ENCODE measurements around the gene CPXM2. TPM values are rescaled to one million over a fixed set of nuclear protein-coding genes. Genes with fewer than 3 reads are reported as not detected.

CPXM2 gene
- total and polyA plus RNA-seq, 9 of the 15 experiments (the other 6 are each of a cell fraction or from before 2014, with no cell fraction given) = not detected

GRCh38 chr10:123786896-123787295 is 104.7 kb downstream of the CPXM2 start (continued):
- TF ChIP-seq, protein P1, sequence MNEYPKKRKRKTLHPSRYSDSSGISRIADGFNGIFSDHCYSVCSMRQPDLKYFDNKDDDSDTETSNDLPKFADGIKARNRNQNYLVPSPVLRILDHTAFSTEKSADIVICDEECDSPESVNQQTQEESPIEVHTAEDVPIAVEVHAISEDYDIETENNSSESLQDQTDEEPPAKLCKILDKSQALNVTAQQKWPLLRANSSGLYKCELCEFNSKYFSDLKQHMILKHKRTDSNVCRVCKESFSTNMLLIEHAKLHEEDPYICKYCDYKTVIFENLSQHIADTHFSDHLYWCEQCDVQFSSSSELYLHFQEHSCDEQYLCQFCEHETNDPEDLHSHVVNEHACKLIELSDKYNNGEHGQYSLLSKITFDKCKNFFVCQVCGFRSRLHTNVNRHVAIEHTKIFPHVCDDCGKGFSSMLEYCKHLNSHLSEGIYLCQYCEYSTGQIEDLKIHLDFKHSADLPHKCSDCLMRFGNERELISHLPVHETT (CRISPR knock-in tag; conservative IDR thresholded peaks at IDR 0.05 in 1 of 2, IDR thresholded peaks at IDR 0.05 in 1 of 2) = no peak
- no peak for TF ChIP-seq ZNF707 (CRISPR knock-in tag; conservative IDR thresholded peaks at IDR 0.05)
- no peak for TF ChIP-seq POU5F1 (IDR thresholded peaks at IDR 0.05; ENCODE audit: borderline replicate concordance, low read depth, low read length, partially characterized antibody)
- no peak for TF ChIP-seq ZNF511 (CRISPR knock-in tag; IDR thresholded peaks at IDR 0.05)
- no peak for TF ChIP-seq TBL1XR1 (IDR thresholded peaks at IDR 0.05; ENCODE audit: low read length in 2 of 2)
- TF ChIP-seq CREBBP (IDR thresholded peaks at IDR 0.05; ENCODE audit: low read depth, low read length) = no peak

GRCh38 chr10:123786306-123786705 is 105.3 kb downstream of the CPXM2 start:
- WGBS (ENCODE audit: insufficient coverage, low coverage, missing lambda C conversion rate) = 6% methylated on average over 6 of the region's 7 CpGs
- ATAC-seq (no peak), DNase-seq (ENCODE audit: extremely low read depth in 1 of 4, low spot score in 3 of 4) (no peak), FAIRE-seq (no peak)
- Histone ChIP-seq H3K4me1 (replicated peaks in 1 of 2; ENCODE audit: control insufficient read depth in 2 of 2, insufficient read depth in 2 of 2, low read length in 2 of 2) (no peaks in the 10 kb centered on the region), H3K4me2 (ENCODE audit: insufficient read depth, low read length) (no peak overlapping the region), H3K27ac (ENCODE audit: extremely low read depth, low read depth, low read length) (no peak overlapping the region), H3K4me3 (no peak overlapping the region), H3K79me2 (ENCODE audit: control insufficient read depth, insufficient read depth, low read length) (no peaks in the 10 kb centered on the region), H3K27me3 (ENCODE audit: control insufficient read depth in 2 of 2, insufficient read depth in 2 of 2, low read length in 2 of 2) (peaks cover 0 to 10% of the 10 kb centered on the region in 2 experiments; a peak in 3 of 5 replicates), H3K9me3 (replicated peaks; ENCODE audit: control insufficient read depth, insufficient read depth, low read depth, low read length) (no peaks in the 10 kb centered on the region), H3K36me3 (ENCODE audit: control insufficient read depth, insufficient read depth, low read length) (no peaks in the 10 kb centered on the region), H3K9me1 (ENCODE audit: control insufficient read depth, insufficient read depth, low read length) (no peaks in the 10 kb centered on the region), H3K9ac (ENCODE audit: insufficient read depth in 1 of 2, low read depth in 2 of 2, low read length in 2 of 2) (no peak overlapping the region), H4K20me1 (replicated peaks; ENCODE audit: control insufficient read depth, insufficient read depth, low read length) (no peaks in the 10 kb centered on the region), H2AFZ (ENCODE audit: low read depth, low read length) (no peak overlapping the region)
- no TSS peak for BruUV-seq (replicated peaks)
- ChIA-PET POLR2A (no interaction called here), CTCF (ENCODE audit: low intra/inter-chr PET ratio) (no interaction called here)
- in situ Hi-C loops (cut with MboI) (no loop called here), intact Hi-C loops (cut with micrococcal nuclease) (no loop called here)
- TF ChIP-seq ZNF583 (CRISPR knock-in tag; IDR thresholded peaks at IDR 0.05) (no peak), HEY1 (CRISPR knock-in tag; IDR thresholded peaks at IDR 0.05; ENCODE audit: borderline replicate concordance) (no peak), MEF2D (tag; conservative IDR thresholded peaks at IDR 0.05; ENCODE audit: low read depth) (no peak), GTF2F1 (IDR thresholded peaks at IDR 0.05; ENCODE audit: low read depth, low read length) (no peak), ZNF41 (CRISPR knock-in tag; conservative IDR thresholded peaks at IDR 0.05) (no peak), ZNF232 (CRISPR knock-in tag; IDR thresholded peaks at IDR 0.05) (no peak), SMAD3 (CRISPR knock-in tag; conservative IDR thresholded peaks at IDR 0.05) (no peak), PHF21A (IDR thresholded peaks at IDR 0.05; ENCODE audit: borderline replicate concordance, low read depth) (no peak), HLTF (IDR thresholded peaks at IDR 0.05) (no peak), PHF8 (IDR thresholded peaks at IDR 0.05; ENCODE audit: borderline replicate concordance, low read length) (no peak), DACH1 (IDR thresholded peaks at IDR 0.05; ENCODE audit: partially characterized antibody) (no peak), ERF (CRISPR knock-in tag; IDR thresholded peaks at IDR 0.05) (no peak), RNF2 (IDR thresholded peaks at IDR 0.05) (no peak), RAD21 (CRISPR knock-in tag; conservative IDR thresholded peaks at IDR 0.05 in 1 of 2, IDR thresholded peaks at IDR 0.05 in 1 of 2) (no peak), XRCC3 (IDR thresholded peaks at IDR 0.05) (no peak), CCAR2 (IDR thresholded peaks at IDR 0.05; ENCODE audit: low read depth, low read length) (no peak), XRCC4 (IDR thresholded peaks at IDR 0.05; ENCODE audit: extremely low read depth, insufficient read depth, insufficient read length) (no peak)

All from K562 (cell line).